Measurements from ENCODE around the gene ANGEL1.

The ANGEL1 gene

GRCh38 chr14:76833011-76833410, 20.3 kb upstream of the ANGEL1 start:
- CTCF ChIA-PET = no interaction called here
- POLR2A ChIA-PET = no interaction called here
- DNase-seq (ENCODE audit: low read depth, low spot score) = no peak
- no peak for TF ChIP-seq CTCF (IDR thresholded peaks at IDR 0.05; ENCODE audit: insufficient read depth, low read length, missing control alignments)
- H3K4me3 ChIP-seq (ENCODE audit: low read depth, low read length) = no peak overlapping the region

GRCh38 chr14:76832503-76832988, 19.9 kb upstream of the ANGEL1 start:
- POLR2A ChIA-PET = no interaction called here

GRCh38 chr14:76830556-76830955, 17.9 kb upstream of the ANGEL1 start:
- no peak for DNase-seq (ENCODE audit: low read depth, low spot score)
- H3K4me3 ChIP-seq (ENCODE audit: low read depth, low read length) = no peak overlapping the region
- TF ChIP-seq CTCF (IDR thresholded peaks at IDR 0.05; ENCODE audit: insufficient read depth, low read length, missing control alignments) = no peak
- CTCF ChIA-PET = no interaction called here
- POLR2A ChIA-PET = no interaction called here

More at GRCh38 chr14:76832503-76832988, 19.9 kb upstream of the ANGEL1 start:
- CTCF ChIA-PET = no interaction called here
- no peak for DNase-seq (ENCODE audit: low read depth, low spot score)
- no peak for TF ChIP-seq CTCF (IDR thresholded peaks at IDR 0.05; ENCODE audit: insufficient read depth, low read length, missing control alignments)
- H3K4me3 ChIP-seq (ENCODE audit: low read depth, low read length) = no peak overlapping the region

- ChIA-PET POLR2A (no interaction called here), CTCF (no interaction called here)
- TF ChIP-seq CTCF (IDR thresholded peaks at IDR 0.05; ENCODE audit: insufficient read depth, low read length, missing control alignments) = no peak
- no peak overlapping the region for H3K4me3 ChIP-seq (ENCODE audit: low read depth, low read length)
- DNase-seq (ENCODE audit: low read depth, low spot score) = no peak
These were observed 17.2 kb upstream of the ANGEL1 start for GRCh38 chr14:76829650-76830421.

GRCh38 chr14:76829013-76829365, 16.3 kb upstream of the ANGEL1 start:
- no peak for DNase-seq (ENCODE audit: low read depth, low spot score)
- TF ChIP-seq CTCF (IDR thresholded peaks at IDR 0.05; ENCODE audit: insufficient read depth, low read length, missing control alignments) = no peak
- no peak overlapping the region for H3K4me3 ChIP-seq (ENCODE audit: low read depth, low read length)
- POLR2A ChIA-PET = no interaction called here
- CTCF ChIA-PET = no interaction called here

GRCh38 chr14:76828339-76829012, 15.8 kb upstream of the ANGEL1 start:
- POLR2A ChIA-PET = no interaction called here
- no peak for TF ChIP-seq CTCF (IDR thresholded peaks at IDR 0.05; ENCODE audit: insufficient read depth, low read length, missing control alignments)
- CTCF ChIA-PET = no interaction called here
- no peak for DNase-seq (ENCODE audit: low read depth, low spot score)
- H3K4me3 ChIP-seq (ENCODE audit: low read depth, low read length) = peak overlapping the region; percentile 42
